ENCODE data around the gene MEIS1.

DNA sequence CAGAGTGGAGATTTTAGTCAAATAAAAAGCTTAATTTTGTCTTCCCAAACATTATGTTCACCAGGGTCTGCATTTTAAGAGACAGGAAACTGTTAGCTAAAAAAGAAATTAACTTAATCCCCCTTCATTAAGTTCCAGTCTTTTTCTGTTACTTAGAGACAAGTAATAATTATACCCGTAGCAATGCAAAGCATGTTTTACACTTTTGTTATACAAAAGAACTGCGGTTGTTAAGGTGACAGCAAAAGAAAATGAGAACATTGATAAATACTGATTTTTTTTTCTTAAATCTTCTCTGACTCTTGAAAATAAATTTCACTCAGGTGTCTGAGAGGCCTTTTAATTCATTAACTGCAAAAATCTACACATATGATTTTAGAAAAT is 101.4 kb downstream of the MEIS1 start:
- TF ChIP-seq, protein P1, sequence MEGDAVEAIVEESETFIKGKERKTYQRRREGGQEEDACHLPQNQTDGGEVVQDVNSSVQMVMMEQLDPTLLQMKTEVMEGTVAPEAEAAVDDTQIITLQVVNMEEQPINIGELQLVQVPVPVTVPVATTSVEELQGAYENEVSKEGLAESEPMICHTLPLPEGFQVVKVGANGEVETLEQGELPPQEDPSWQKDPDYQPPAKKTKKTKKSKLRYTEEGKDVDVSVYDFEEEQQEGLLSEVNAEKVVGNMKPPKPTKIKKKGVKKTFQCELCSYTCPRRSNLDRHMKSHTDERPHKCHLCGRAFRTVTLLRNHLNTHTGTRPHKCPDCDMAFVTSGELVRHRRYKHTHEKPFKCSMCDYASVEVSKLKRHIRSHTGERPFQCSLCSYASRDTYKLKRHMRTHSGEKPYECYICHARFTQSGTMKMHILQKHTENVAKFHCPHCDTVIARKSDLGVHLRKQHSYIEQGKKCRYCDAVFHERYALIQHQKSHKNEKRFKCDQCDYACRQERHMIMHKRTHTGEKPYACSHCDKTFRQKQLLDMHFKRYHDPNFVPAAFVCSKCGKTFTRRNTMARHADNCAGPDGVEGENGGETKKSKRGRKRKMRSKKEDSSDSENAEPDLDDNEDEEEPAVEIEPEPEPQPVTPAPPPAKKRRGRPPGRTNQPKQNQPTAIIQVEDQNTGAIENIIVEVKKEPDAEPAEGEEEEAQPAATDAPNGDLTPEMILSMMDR (IDR thresholded peaks at IDR 0.05), result no peak
- no peak for TF ChIP-seq POLR2A (IDR thresholded peaks at IDR 0.05)
